ENCODE data around the gene NUDCD2.
"Not testable (repeated sequence)": the region's sequence is repeated elsewhere in the genome, so short reads cannot be mapped to it uniquely, and the experiment has no call there.

NUDCD2 gene

GRCh38 chr5:163415673-163416072 lies 44.2 kb downstream of the NUDCD2 start:
- not testable (repeated sequence) for DNase-seq

DNA sequence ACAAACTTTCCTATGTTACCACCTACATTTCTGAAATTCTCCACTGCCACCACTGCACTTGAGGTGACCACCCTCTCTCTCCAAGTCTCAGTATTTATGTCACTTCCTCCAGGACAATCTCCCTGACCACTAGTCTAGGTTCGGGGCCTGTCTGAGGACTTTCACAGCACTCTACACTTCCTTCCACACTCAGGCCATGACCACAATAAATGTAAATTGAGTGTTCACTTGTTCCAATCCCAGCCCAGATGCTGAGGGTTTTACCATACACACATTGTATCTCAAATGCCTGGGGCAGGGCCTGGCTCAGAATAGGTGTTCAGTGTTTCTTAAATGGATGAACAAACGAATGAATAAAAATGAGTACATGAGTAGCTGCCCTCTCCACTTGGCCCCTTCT lies 49.4 kb downstream of the NUDCD2 start:
- no peak for DNase-seq

- DNase-seq = no peak
These were observed 50.5 kb downstream of the NUDCD2 start for GRCh38 chr5:163409384-163409783.

GRCh38 chr5:163408311-163408923 lies 51.5 kb downstream of the NUDCD2 start:
- peak; percentile 54 to 82 for DNase-seq

- DNase-seq = peak in 1 of 2 experiments; percentile 38
These were observed 52.8 kb downstream of the NUDCD2 start for GRCh38 chr5:163407034-163407655.

GRCh38 chr5:163404364-163405173 lies 55.3 kb downstream of the NUDCD2 start:
- no peak for DNase-seq

GRCh38 chr5:163402007-163402406 lies 57.9 kb downstream of the NUDCD2 start:
- DNase-seq = no peak

- no peak for DNase-seq
These were observed 58.6 kb downstream of the NUDCD2 start for GRCh38 chr5:163401271-163401670.

DNA sequence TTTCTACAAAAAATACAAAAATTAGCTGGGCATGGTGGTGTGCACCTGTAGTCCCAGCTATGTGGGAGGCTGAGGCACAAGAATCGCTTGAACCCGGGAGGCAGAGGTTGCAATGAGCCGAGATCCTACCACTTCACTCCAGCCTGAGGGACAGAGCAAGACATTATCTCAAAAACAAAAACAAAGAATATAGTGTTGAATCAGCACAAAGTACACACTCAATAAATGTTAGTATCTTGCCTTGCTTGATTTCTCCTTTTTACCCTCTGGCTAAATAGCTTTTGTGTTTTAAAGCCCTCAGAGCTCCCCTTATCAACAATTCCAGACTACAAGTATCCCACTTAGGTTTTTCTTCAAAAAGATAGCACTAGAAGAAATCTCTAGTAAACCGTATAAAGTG lies 60.0 kb downstream of the NUDCD2 start:
- DNase-seq = no peak

DNA sequence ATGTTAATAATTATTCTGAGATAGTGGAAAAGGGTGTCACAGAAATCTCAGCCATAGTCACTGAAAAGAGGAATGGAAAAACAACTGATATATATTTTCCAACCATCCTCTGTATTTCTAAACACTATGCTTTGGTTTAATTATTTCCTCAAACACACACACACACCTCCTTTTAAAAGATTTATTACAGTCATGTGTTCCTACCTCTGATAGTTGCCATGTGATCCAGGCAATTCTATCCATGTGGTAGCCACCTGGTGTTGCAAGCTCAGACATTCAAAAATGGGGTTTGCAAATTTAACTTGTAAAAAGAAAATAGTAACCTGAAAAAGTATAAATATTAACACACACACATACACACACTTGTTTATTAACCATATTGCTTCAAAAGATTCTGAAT lies 62.5 kb downstream of the NUDCD2 start:
- no peak for DNase-seq

DNA sequence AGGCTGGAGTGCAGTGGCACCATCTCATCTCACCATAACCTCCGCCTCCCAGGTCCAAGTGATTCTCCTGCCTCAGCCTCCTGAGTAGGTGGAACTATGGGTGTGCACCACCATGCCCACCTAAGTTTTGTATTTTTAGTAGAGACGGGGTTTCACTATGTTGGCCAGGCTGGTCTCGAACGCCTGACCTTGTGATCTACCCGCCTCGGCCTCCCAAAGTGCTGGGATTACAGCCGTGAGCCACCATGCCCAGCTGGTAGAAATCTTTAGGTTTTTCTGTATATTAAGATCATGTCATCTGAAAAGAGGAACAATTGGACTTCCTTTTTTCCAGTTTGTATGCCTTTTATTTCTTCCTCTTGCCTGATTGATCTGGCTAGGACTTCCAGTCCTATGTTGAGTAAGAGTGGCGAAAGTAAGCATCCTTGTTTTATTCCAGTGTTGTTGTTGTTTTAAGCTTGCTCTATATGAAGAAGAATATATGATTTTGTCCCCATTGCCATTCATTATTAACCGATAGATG lies 63.0 kb downstream of the NUDCD2 start:
- peak; percentile 47 to 50 for DNase-seq

All from Kasumi-1 (cell line).